HG03558 (cell line): ENCODE measurements around the gene TRPC1.
"Not testable (repeated sequence)": the region's sequence is repeated elsewhere in the genome, so short reads cannot be mapped to it uniquely, and the experiment has no call there.

Experiments used
- ATAC-seq: cut with Tn5 transposase; IDR thresholded peaks from one replicate; pipeline ENCODE4 v1.9.1; 2021; ENCODE audit warnings: moderate number of reproducible peaks; ENCODE audit not compliant: unreplicated experiment; ENCODE audit errors: extremely low read depth

Gene TRPC1

GRCh38 chr3:142723968-142724681, at the start of gene TRPC1:
Gene TRPC1, plus strand, starts transcription at chr3:142724034. Its CDS starts 526 bp downstream, at chr3:142724560.
- peak; percentile 81 for ATAC-seq

GRCh38 chr3:142676151-142676550, 47.7 kb upstream of the TRPC1 start:
- no peak for ATAC-seq

- no peak for ATAC-seq
Measured at GRCh38 chr3:142680710-142681109, 43.1 kb upstream of the TRPC1 start.

GRCh38 chr3:142690613-142691012, 33.2 kb upstream of the TRPC1 start:
- ATAC-seq, result no peak

- no peak for ATAC-seq
Measured at GRCh38 chr3:142691527-142691926, 32.3 kb upstream of the TRPC1 start.

- no peak for ATAC-seq
Measured at GRCh38 chr3:142693136-142693853, 30.5 kb upstream of the TRPC1 start.

GRCh38 chr3:142694225-142694624, 29.6 kb upstream of the TRPC1 start:
- ATAC-seq, result no peak

- no peak for ATAC-seq
Measured at GRCh38 chr3:142705198-142705597, 18.6 kb upstream of the TRPC1 start.

- ATAC-seq, result no peak
Measured at GRCh38 chr3:142706321-142707127, 17.3 kb upstream of the TRPC1 start.

- ATAC-seq, result no peak
Measured at GRCh38 chr3:142709207-142709606, 14.6 kb upstream of the TRPC1 start.

- ATAC-seq, result not testable (repeated sequence)
Measured at GRCh38 chr3:142714882-142715281, 9.0 kb upstream of the TRPC1 start.

GRCh38 chr3:142716102-142716501, 7.7 kb upstream of the TRPC1 start:
- ATAC-seq, result no peak

GRCh38 chr3:142723665-142723967, 218 bp upstream of the TRPC1 start:
- no peak for ATAC-seq

GRCh38 chr3:142724682-142725356, 985 bp downstream of the TRPC1 start:
- ATAC-seq, result no peak

GRCh38 chr3:142725357-142725739, 1.5 kb downstream of the TRPC1 start:
- no peak for ATAC-seq

- no peak for ATAC-seq
Measured at GRCh38 chr3:142726017-142726416, 2.2 kb downstream of the TRPC1 start.

GRCh38 chr3:142732066-142732465, 8.2 kb downstream of the TRPC1 start:
- ATAC-seq, result no peak

GRCh38 chr3:142734834-142735233, 11.0 kb downstream of the TRPC1 start:
- ATAC-seq, result no peak

- ATAC-seq, result no peak
Measured at GRCh38 chr3:142735462-142735861, 11.6 kb downstream of the TRPC1 start.

GRCh38 chr3:142738396-142738795, 14.6 kb downstream of the TRPC1 start:
- ATAC-seq, result no peak

- ATAC-seq, result no peak
Measured at GRCh38 chr3:142746646-142747045, 22.8 kb downstream of the TRPC1 start.
